KOPT-K1 (cell line): Measurements from ENCODE around the gene SPOCK3.

Source experiments
- H3K27ac ChIP-seq: fragments of 200-600 bp; sonication (generic); 2 replicates; pipeline ENCODE4 v1.5.1; 2016; ENCODE audit warnings: antibody characterized with exemption, mild to moderate bottlenecking, low read depth, low read length; ENCODE audit not compliant: poor library complexity, severe bottlenecking
- H3K36me3 ChIP-seq: fragments of 200-600 bp; sonication (generic); 2 replicates; pipeline ENCODE4 v1.5.1; 2017; ENCODE audit warnings: antibody characterized with exemption, mild to moderate bottlenecking, low read length, moderate library complexity; ENCODE audit not compliant: insufficient read depth
- H3K9me3 ChIP-seq: fragments of 200-600 bp; sonication (generic); 2 replicates; pipeline ENCODE4 v1.5.1; 2017; ENCODE audit warnings: antibody characterized with exemption, low read length, mild to moderate bottlenecking; ENCODE audit not compliant: insufficient read depth, poor library complexity, severe bottlenecking

The SPOCK3 gene

DNA sequence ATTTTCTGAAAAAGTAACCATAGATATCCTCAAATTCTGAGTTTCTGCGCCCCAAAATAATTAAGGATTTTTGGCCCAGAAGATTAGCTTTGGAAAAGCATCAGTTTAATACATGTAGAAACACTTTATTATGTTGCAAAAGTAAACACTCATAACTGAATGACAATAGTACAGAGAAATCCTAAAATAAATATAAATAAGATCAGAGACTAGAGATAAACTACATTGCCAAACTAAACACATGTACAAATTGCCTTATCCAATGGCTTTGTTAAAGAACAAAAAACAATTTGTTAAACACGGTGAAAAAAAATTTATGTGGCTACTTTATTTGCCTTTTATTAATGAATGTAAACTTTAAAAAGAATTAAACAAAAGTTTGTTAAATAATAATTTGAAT is 17.5 kb downstream of the SPOCK3 start:
- Histone ChIP-seq H3K36me3 (no peaks in the 10 kb centered on the region), H3K27ac (no peak overlapping the region), H3K9me3 (no peaks in the 10 kb centered on the region)

- H3K9me3 ChIP-seq = no peaks in the 10 kb centered on the region
- no peaks in the 10 kb centered on the region for H3K36me3 ChIP-seq
- H3K27ac ChIP-seq = no peak overlapping the region
These were observed 24.1 kb downstream of the SPOCK3 start for GRCh38 chr4:167210166-167210565.

DNA sequence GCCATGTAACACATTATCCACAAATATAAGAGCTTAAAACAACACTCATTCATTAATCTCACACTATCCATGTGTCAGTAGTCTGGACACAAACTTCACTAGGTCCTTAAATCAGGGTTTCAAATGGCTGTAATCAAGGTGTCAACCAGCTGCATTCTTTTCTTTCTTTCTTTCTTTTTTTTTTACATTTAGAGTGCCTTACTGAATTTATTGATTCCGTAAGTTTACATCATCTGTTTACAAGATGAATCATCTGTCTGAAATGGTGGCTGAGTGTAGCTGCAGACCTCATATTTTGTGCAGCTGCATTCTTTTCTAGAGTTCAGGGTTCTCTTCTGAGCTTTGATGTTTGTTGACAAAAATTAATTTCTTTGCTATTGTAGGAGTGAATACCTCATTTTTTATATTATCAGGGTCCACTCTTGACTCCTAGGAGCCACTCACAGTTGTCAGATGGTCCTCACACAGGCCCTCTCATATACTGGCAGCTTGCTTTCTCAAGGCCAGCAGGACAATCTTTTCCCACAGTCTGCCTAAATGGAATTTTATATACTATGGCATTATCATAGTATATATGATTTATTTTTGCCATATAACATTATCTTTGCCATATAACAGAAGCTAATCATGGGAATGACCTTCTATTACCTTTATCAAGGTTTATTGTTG is 37.8 kb downstream of the SPOCK3 start:
- Histone ChIP-seq H3K36me3 (no peaks in the 10 kb centered on the region), H3K27ac (no peak overlapping the region), H3K9me3 (no peaks in the 10 kb centered on the region)

DNA sequence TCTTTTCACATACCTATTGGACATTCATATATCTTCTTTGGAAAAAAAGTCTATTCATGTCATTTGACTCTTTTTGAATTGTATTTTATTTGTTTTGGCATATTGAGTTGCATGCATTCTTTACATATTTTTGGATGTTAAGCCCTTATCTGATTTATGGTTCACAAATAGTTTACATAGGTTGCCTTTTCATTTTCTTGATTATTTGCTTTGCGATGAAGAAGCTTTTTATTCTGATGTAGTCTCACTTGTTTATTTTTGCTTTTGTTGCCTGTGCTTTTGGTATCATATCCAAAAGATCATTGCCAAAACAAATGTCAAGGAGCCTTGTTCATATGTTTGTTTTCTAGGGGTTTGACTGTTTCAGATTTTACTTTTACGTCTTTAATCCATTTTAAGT is 43.9 kb downstream of the SPOCK3 start:
- Histone ChIP-seq H3K27ac (no peak overlapping the region), H3K9me3 (no peaks in the 10 kb centered on the region), H3K36me3 (no peaks in the 10 kb centered on the region)

- Histone ChIP-seq H3K27ac (no peak overlapping the region), H3K9me3 (no peaks in the 10 kb centered on the region), H3K36me3 (no peaks in the 10 kb centered on the region)
These were observed 48.8 kb downstream of the SPOCK3 start for GRCh38 chr4:167185465-167185864.

GRCh38 chr4:167183036-167183435 is 51.3 kb downstream of the SPOCK3 start:
- Histone ChIP-seq H3K36me3 (no peaks in the 10 kb centered on the region), H3K27ac (no peak overlapping the region), H3K9me3 (no peaks in the 10 kb centered on the region)

GRCh38 chr4:167177925-167178324 is 56.4 kb downstream of the SPOCK3 start:
- H3K27ac ChIP-seq = no peak overlapping the region
- H3K9me3 ChIP-seq = no peaks in the 10 kb centered on the region
- no peaks in the 10 kb centered on the region for H3K36me3 ChIP-seq

DNA sequence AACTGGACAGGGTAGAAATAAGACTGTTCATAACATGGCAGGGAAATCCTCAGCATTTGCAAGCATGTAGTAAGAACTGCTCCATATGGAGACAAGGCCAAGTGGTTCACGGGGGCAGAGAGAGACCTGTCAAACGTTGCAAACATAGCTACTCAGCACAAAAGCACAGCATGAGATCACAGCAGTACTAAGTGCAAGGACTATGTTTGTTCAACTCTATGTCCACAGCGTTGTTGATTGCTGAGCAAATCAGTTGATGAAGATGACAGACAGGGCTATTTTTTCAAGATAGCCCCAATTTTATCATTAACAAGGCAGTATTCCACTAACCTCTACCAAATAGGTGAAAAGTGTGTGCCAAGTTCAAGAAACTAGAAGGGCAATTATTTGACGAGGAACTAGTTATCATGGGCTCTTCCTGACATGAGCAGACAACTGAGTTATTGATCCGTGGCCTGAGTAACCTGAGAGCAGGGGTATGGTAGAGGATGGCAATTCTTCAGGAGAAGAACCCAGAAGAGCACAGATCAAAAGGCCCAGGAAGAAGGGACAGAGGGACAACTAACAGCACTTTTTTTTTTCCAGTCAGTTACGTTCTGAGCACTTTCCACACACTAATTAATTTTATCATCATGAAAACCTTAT is 57.4 kb downstream of the SPOCK3 start:
- no peak overlapping the region for H3K27ac ChIP-seq
- no peaks in the 10 kb centered on the region for H3K36me3 ChIP-seq
- no peaks in the 10 kb centered on the region for H3K9me3 ChIP-seq

GRCh38 chr4:167171928-167172327 is 62.4 kb downstream of the SPOCK3 start:
- Histone ChIP-seq H3K9me3 (no peaks in the 10 kb centered on the region), H3K36me3 (no peaks in the 10 kb centered on the region), H3K27ac (no peak overlapping the region)

DNA sequence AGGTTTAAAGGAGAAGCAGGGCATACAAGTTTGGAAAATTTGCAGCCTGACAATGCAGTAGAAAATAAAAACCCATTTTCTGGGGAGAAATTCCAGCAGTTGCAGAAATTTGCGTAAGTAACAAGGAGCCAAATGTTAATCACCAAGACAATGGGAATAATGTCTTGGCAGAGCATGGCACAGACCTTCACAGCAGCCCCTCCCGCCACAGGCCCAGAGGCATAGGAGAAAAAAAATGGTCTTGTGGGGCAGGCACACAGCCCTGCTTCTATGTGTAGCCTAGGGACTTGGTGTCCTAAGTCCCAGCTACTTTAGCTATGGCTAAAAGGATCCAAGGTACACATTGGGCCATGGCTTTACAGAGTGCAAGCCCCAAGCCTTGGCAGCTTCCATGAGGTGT is 65.7 kb downstream of the SPOCK3 start:
- Histone ChIP-seq H3K36me3 (no peaks in the 10 kb centered on the region), H3K27ac (no peak overlapping the region), H3K9me3 (no peaks in the 10 kb centered on the region)

DNA sequence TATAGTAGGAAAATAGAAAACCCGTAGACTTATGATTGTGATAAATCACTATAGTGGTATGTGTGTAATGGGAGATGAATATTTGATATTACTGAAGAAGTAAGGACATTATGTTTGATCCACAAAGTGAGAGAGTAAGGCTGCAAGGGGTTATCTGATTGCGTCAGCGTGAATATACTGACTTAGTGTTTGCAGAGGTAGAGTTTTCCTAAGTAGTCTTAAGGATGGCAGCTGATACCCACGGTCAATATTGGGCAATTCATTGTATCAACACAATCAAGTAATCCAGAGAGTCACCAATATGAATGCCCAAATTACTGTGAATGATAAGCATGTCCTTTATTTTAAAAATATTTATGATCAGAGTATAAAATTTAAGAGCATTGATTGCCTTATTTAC is 83.7 kb downstream of the SPOCK3 start:
- no peaks in the 10 kb centered on the region for H3K9me3 ChIP-seq
- H3K36me3 ChIP-seq = no peaks in the 10 kb centered on the region
- no peak overlapping the region for H3K27ac ChIP-seq

GRCh38 chr4:167144605-167145004 is 89.7 kb downstream of the SPOCK3 start:
- Histone ChIP-seq H3K36me3 (no peaks in the 10 kb centered on the region), H3K27ac (no peak overlapping the region), H3K9me3 (no peaks in the 10 kb centered on the region)

DNA sequence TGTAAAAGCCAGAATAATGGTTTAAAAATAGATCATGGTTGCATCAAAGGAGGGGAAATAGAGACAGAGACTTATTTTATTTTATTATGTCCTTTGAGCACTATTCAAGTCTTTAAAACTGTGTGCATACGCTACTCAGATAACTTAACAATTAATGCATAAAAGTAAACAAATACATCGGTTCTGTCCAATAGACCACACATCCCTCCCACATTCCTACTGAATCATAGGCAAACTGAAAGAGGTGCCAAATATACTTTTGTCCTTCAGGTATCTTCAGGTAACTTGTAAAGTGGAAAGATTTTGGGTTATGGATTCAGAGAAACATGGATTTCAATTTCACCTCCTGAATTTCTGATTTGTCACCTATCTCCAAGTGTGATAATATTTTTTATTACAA is 91.3 kb downstream of the SPOCK3 start:
- H3K9me3 ChIP-seq = no peaks in the 10 kb centered on the region
- no peak overlapping the region for H3K27ac ChIP-seq
- H3K36me3 ChIP-seq = no peaks in the 10 kb centered on the region

- Histone ChIP-seq H3K36me3 (no peaks in the 10 kb centered on the region), H3K27ac (no peak overlapping the region), H3K9me3 (no peaks in the 10 kb centered on the region)
These were observed 98.0 kb downstream of the SPOCK3 start for GRCh38 chr4:167136270-167136669.

DNA sequence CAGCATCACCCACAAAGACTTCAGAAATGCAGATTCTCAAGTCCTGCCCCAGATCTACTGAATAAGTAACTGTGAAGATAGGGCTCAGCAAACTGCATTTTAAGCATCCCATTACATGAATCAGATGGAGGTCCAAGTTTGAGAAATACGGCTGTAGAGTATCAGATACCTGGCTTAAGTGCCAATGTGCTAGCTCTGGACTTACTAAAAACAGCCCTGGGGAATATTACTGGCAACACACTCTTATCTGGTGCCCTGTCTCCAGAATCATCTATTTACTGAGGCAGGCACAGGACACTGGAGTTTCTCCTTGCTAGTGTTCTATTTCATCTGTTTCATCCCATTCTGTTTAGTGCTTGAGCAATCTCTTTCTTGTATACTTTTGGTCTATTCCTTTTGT is 105.1 kb downstream of the SPOCK3 start:
- Histone ChIP-seq H3K36me3 (no peaks in the 10 kb centered on the region), H3K27ac (no peak overlapping the region), H3K9me3 (no peaks in the 10 kb centered on the region)

GRCh38 chr4:167119392-167119791 is 114.9 kb downstream of the SPOCK3 start:
- Histone ChIP-seq H3K27ac (no peak overlapping the region), H3K36me3 (no peaks in the 10 kb centered on the region), H3K9me3 (no peaks in the 10 kb centered on the region)
